GM04503 (cell line): ENCODE data around the gene NADK2.

ENCODE experiments used
- DNase-seq: peaks from one replicate; pipeline ENCODE4 v3.0.0-alpha.2; 2012; ENCODE audit warnings: low read depth

The NADK2 gene

DNA sequence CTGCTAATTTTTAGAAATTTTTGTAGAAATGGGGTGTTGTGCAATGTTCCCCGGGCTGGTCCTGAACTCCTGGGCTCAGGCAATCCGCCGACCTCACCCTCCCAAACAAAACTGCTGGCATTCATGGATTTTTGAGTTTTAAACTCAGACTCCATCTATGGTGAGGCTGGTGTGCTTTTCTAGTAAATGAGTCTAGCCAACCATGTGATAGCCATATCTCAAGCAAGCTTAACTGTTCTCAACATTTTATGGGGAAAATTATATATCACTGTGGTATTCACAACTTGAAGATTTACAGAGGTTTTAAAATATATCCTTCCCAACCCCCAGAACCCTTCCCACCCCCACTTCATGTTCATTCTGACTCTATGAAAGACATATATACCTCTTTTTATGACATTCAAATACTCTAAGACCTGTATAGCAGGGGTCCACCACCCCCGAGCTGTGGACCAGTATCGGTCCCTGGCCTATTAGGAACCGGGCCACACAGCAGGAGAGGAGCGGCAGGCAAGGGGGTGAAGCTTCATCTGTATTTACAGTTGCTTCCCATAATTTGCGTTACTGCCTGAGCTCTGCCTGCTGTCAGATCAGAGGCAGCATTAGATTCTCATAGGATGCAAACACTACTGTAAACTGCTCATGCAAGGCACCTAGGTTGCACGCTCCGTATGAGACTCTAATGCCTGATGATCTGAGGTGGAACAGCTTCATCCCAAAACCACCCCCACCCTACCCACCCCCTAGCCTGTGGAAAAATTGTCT, 4.5 kb upstream of the NADK2 start:
- DNase-seq: no peak

DNA sequence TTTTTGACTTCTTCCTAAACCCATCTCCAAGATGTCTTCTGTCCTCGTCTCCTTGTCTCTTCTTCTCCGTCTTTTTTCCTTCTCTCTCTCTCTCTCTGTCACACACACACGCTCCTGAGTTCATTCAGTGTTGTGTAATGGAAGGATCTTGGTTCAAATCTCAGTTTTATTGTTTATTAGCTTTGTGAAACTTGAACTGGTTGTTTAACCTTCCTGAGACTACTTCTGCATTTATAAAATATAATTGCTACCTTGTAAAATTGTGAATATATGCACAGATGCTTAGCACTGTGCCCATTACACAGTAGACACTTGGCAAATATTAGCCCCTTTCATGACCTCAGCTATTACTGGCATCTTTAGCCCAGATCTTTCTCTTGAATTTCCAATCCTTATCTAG, 2.4 kb upstream of the NADK2 start:
- no peak for DNase-seq

DNA sequence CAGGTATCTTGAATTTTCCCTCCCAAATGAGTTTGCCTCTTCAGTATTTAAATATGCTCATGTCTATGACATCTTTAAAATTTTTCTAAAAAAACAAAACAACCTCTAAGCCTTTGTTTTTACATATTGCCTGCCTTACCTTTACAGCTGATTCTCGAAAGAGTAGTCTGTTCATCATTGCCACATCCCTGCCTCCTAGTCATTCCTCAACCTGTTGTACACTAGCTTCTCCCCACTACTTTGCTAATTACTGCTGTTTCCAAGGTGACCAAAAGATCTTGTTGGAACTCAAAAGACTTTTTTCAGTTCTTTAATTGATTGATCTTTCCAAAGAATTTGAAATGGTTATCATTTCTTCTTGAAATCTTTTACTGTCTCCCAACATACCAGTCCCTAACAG, 1.9 kb upstream of the NADK2 start:
- DNase-seq: no peak

DNA sequence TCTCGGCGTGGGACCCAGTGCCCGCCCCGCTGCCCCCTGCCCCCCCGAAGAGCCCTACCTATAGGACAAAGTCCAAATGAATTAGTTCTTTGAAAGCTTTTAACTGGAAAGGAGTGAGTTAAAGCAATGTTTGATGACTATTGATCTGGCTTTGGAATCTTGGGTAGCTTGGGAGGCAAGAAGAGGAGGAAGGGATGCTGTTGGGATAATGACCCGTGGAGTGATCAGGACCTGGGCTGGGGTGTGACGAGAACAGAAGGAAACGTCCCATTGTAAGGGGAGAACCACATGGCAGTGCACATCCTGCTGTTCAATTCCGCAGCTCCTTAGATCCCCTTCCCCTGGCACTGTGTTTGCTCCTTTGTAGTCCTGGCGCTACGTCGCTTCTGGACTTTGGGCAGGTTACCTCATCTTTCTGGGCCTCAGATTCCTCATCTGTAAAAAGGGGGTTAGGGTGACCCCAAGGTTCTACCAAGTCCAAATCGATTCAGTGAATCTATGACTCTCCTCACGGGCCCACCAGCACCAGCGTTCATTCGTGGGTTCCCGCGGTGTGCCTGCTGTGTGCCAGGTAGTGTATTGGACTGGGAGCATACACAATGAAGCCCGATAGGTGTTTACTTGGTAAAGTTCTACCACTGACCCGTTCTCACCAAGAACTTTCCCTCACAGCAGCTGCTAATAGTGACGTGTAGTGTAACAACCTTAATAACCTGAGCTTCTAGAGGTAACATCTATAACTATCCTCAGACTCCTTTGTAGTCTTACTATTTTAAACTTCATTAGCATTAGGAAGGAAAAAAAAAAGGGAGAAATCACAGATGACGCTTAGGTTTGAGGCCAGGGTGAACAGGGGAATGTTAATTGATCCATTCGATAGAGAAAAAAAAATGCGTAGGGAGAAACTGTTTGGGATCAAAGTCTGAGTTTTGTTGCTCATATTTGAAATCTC, 1.1 kb upstream of the NADK2 start:
- DNase-seq: no peak

DNA sequence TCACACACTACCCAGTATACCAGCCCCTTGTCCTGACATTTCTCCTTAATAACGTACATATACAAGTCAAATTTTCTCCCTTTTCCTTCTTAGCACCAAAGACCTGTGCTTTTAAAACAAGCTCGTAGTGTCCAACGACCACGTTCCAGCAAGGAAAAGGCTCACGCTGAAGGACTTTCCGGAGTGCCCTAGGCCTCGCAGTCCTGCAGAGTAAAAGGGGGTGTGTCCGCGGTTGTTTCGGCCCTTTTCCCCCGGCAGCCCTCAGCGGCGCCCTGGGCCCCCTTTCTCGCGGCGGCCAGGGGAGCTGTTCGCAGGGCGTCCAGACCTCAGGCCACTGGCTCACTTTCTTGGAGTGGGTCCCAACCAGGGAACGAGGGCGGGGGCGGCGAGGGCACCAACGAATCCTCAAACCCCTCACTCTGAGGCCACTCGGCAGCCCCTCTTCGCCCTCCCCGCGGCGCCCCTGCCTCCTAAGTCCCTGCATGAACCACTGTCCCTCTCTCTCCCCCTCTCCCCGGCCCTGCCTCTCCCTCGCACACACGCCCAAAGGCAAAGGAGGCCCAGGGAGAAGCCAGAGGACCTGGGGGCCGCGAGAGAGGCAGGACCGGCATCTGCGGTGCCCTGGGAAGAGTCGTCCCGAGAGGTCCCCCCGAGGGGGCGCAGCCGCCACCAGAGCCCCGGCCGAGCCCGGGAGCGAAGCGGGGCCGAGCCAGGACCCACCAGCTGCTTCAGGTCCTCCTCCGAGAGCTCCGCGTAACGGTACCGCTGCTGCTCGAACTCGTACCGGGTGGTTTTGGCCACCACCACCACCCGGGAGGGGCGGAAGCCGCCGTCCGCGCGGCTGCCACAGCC, 720 bp downstream of the NADK2 start:
- DNase-seq: no peak

DNA sequence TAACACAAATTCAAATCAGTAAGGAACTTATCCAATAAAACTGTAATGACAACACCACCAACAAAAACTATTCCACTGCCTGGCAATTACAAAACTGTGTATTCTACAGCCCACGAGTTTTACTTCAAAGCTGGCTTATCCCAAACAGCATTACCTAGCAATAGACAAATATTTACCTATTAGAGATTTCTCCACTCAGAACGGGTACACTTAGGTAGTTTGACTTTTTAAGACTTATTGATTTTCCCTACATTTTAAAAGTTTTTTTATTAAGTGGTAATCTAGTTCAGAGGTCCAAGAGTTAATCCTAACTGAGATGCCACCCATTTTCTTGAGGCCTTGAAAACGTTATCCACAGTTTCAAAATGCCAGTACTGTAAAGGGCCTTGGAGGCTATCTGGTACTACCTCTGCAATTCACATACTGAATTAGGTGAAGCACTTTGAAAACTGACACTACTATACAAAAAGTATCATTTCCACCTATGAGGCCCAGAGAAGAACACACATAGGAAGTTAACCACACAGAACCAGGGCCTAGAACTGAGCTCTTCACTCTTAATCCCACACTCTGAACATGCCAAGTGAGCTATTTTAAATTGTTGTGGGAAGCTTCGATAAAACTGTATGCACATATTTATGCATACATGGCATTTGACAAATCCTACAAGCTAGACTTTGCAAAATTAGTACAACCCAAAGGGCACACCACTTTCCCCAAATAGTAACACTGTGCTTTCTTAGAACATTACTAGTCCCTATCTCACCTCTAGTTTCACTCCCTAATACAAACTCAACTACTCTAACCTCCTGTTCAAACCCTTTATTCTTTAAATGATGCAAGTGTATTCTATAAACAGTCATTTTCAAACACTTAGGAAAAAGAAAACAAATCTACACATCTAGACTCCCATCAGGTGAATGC, 2.1 kb downstream of the NADK2 start:
- no peak for DNase-seq

DNA sequence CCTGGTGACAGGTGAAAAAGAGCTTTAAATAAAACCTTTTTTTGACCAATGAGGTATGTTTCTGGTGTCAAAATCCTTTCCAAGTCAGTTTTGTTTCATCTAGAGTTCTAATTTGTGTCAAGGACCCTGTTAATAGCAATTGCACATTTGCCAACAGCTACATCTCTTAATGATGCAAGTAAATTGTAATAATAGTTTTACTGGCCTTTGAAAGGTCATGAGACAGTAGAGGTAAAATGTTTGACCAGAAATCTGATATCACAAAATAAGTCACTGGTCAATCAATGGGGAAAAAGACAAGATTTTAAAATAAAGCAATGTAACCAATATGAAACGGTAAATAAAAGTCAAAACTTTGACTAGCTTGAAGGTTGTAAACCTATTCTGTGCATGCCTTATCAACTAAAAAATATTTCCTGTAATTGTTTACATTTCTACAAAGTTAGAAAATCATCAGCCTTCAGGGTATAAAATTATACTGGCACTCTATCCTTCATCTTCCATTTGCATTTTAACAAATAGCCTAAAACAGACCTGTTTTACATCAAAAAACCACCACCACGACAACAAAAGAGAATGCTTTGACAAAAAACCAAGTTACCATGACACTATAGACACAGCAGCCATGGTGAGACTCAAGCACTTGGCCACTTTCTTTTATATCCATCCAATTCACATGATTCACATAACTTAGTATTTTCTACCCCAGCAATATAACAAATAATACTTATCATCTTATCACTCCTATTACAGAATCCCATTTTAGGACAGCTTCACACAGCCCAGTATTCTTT, 3.0 kb downstream of the NADK2 start:
- DNase-seq: no peak

DNA sequence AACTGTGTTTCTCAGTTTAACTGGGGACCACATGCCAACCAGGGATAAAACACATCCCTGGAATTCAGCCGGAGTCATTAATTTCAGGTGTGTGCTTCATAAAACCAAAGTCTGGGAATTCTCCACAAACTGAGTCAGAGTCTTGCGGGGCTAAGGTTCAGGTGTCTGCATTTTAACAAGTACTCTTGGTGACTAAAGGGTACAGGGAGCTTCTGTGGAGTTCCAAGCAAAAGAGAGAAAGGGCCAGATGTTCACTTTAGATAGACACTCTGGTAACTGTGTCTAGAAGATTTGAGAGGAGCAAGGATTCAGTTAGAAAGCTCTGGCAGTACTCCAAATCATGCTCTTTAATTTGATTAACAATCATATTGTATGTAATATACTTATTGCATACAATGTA, 4.0 kb downstream of the NADK2 start:
- DNase-seq: no peak

GRCh38 chr5:36236801-36237200, 4.9 kb downstream of the NADK2 start:
- no peak for DNase-seq

DNA sequence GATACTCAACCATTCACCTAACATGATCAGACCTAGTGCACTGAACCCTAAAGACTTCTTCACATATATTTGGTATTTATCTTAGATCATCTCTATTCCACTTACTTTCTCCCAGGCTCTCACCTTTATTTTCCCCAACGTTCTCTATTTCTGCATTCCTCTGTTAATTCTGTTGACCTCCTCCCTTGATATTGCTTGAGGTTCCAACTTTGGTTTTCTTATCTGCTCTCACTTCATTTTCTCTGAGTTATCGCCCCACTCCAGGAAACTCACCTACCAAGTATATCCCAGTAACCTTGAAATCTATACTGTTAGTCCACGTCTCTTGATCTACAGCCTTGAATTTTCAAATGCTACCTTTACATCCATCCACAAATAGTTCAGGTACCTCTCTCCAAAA, 9.2 kb downstream of the NADK2 start:
- no peak for DNase-seq

DNA sequence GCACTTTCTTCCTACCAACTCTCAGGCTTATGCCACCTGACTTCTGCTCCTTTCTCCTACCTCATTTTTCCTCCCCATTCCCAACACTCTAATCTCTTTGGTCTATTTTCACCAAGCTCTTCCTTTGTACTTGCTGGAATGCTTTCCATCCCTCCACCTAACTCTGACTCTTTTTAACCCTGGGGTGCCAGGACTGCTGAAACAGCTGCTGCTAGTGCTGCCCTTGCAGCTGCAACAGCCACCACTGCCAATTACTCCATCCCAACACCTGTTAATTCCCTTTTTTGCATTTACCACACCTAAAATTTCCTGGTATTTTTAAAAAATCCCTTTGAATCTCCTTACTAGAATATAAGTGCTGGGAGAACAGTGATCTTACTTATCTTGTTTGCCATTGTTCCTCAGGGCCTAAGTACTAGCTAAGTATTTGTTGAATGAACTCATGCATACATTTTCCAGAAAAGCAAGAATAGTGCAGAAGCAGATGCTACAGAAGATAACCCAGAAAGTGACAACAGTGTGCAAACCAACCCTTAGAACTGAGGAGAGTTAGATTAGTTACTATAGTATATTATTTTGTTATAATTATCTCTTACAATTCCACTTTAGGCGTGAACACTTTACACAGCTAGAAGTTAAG, 11.5 kb downstream of the NADK2 start:
- DNase-seq: no peak

DNA sequence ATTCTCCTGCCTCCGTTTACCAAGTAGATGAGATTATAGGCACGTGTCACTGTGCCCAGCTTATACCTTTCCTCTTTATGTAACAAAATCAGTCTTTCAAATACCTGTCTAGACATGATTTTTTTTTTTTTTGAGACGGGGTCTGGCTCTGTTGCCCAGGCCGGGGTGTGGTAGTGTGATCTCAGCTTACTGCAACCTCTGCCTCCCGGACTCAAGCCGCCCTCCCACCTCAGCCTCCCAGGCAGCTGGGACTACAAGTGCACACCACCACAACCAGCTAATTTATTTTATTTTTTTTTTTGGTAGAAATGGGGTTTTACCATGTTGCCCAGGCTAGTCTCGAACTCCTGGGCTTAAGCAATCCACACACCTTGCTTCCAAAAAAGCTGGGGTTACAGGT, 13.2 kb downstream of the NADK2 start:
- no peak for DNase-seq

DNA sequence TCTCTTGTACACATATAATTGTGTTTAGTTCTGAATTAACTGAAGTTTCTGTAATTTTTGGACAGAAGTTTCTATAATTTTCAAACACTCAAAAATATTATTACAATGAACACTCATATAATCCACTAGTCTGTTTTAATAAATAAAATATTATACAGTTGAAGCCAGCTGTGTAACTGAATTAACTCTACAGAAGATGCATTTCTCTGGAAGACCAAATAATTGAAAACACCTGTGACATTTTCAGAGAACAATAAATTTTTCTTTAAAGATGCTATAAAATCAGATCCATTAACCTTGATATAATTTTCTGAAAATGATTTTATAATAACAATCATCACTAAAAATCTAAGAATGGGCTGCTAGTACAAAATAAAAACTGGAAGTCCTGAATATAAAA, 14.7 kb downstream of the NADK2 start:
- DNase-seq: no peak

DNA sequence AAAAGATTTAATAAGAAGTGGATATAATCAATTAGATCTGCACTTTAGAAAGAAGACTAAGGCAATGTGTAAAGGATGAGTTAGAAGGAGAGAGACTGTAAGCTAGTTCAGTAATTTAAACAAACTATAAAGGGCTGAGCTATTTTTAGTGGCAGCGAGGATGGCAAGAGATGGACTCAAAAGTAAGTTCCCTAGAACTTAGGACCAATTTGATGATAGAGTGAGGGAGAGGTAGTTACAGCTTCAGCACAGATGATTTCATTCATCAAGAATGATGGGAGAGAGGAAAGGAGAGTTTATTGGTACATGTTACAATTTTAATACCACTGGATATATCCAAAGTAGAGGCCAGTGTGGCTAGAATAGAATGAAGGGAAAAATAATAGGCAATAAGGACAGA, 19.1 kb downstream of the NADK2 start:
- no peak for DNase-seq

GRCh38 chr5:36217988-36218387, 23.7 kb downstream of the NADK2 start:
- DNase-seq: no peak

DNA sequence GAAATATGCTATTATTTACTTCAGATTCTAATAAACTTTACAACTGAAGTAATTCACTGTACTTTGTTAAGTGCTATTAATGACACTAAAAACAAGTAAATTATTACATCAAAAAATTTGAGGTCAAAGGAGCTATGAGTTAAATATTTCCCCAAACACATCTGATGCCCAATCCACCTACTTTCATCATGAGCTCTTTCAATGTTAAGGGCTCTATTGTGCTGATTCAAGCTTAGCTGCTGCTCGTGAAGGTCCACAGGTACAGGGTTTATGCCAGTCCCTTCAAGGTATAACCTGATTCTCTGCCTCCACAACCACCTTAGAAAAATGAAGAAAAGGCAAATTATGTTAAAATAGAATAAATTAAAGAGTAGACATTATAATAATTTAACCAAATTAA, 24.2 kb downstream of the NADK2 start:
- no peak for DNase-seq

DNA sequence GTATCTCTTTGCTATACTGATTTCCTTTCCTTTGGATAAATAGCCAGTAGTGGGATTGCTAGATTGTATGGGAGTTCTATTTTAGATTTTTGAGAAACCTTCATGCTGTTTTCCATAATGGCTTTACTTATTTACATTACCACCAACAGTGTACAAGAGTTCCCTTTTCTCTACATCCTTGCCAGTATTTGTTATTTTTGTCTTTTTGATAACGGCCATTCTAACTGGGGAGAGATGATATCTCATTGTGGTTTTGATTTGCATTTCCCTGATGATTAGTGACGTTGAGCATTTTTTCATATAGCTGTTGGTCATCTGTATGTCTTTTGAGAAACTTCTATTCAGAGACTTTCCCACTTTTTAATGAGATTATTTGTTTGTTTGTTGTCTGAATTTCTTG, 25.8 kb downstream of the NADK2 start:
- DNase-seq: no peak

- DNase-seq: no peak
Observed at GRCh38 chr5:36214436-36214835, 27.3 kb downstream of the NADK2 start.

DNA sequence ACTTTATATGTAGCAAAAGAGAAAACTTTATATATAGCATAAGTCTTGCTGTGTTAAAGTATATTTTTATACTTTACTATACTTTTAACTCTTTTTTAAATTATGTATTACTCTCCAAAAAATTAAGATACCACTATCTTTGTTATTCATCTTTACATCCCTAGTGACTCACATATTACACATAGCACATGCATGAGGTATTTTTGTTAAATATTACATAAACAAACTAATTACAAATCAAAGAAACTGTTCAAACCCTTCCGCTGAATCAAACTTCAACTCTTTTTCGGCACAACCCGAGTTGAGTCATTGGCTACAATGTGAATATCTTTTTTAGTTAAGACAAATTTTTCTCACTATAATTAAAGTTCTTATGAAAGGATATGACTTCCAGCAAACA, 32.1 kb downstream of the NADK2 start:
- DNase-seq: no peak

DNA sequence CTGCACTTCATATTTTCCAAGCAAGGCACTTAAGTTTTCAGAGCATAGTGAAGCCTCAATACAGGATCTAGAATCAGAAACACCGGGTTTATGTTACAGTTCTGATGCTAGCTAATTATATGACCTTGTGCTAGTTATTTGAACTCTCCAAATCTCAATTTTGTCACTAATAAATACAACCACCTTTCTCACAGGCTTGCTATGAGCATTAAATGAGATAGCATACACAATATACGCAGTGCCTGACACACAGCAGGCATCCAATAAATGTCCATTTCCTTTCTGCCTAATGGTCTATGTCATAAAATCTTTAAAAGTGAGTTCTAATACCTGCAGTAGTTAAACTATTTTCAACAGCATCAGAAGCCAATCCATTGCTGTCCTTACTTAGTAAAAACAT, 32.9 kb downstream of the NADK2 start:
- no peak for DNase-seq
